GM18517 (cell line): ENCODE data around the gene TSPO2.
"Not testable (repeated sequence)": the region's sequence is repeated elsewhere in the genome, so short reads cannot be mapped to it uniquely, and the experiment has no call there.

Experiments used
- ATAC-seq: cut with Tn5 transposase; IDR thresholded peaks from one replicate; pipeline ENCODE4 v1.9.1; 2021; ENCODE audit warnings: mild to moderate bottlenecking, moderate library complexity; ENCODE audit not compliant: unreplicated experiment

Gene TSPO2

DNA sequence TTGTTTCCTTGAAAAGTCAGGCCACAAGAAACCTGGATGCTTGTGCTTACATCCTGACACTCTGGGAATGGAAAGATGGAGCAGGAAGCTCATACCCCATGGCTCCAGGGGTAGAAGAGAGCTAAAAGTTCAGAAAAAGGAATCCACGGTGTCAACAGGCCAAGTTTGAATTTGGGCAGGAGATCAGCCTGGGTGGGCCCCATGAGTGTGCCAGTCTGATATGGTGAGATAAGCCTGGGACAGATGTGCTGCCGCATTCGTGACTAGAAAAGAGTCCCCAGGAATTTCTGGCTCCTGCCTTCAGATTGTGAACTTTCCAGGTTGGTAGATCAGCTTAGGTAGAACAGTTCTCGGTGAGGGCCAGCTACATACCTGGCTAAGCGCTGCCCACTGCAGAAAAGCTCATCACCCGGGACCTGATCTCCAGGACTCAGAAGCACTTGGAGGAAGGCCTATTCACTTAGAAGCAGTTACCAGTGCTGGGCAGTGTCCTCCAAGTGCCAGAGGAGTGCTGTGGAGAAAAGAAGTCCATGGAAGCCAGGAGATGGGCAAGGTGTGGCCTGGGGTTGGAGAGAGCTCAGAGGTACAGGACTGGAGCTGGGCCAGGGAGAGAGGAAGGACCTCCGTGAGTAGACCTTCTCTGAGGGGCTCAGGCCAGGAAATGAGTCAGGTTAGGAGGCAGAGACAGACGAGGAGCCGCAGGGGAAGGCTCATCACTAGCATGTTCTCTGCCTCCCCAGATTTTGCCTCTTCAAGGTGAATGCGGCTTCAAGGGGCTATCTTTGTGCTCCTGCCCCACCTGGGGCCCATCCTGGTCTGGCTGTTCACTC lies at the start of gene TSPO2:
Gene TSPO2, plus strand, starts transcription at position 242 of the 830 bp plus-strand sequence. Its CDS starts 519 bp downstream, at position 761.
- ATAC-seq: no peak

- ATAC-seq: no peak
Measured at GRCh38 chr6:40992746-40993145, 49.5 kb upstream of the TSPO2 start.

- ATAC-seq: no peak
Measured at GRCh38 chr6:40996591-40997233, 45.6 kb upstream of the TSPO2 start.

- ATAC-seq: no peak
Measured at GRCh38 chr6:40997234-40997957, 44.9 kb upstream of the TSPO2 start.

- ATAC-seq: no peak
Measured at GRCh38 chr6:40998661-40999060, 43.6 kb upstream of the TSPO2 start.

DNA sequence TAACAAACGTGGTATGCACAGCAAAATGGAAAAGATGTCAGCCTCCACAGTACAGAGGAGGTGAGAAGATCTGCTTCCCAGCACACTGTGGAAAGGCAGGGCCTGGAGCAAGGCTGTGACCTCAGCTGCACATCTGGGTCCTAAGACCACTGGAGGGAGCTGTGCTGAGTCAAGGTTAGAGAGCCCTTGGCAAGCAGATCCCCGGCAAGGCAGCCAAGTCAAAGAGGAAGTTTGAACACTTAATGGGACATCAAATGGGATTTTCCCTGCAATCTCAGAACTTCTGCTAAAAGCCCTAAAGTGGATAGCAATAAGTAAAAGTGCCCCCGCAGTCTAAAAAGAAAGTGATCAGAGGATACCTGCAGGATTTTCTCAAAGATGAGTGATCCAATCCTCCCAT lies 42.7 kb upstream of the TSPO2 start:
- no peak for ATAC-seq

DNA sequence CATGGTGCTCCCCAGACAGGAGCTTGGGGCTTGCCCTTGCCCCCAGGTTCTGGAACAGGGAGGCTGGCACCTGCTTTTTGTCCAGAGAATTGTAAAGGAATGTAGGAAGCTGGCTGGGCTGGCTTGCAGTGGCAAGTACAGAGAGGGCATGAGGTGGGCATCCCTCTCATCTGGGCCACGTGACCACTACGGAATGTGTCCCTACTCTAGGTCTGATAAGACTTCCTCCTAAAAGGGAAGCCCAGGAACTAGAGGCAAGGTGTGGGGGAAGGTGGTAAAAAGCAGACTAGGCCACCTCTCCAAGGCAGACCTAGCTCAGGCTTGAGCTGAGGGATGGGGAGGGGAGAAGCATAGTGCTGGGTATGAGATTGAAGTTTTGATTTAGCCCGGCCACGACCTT lies 42.0 kb upstream of the TSPO2 start:
- no peak for ATAC-seq

GRCh38 chr6:41002168-41002567 lies 40.1 kb upstream of the TSPO2 start:
- no peak for ATAC-seq

DNA sequence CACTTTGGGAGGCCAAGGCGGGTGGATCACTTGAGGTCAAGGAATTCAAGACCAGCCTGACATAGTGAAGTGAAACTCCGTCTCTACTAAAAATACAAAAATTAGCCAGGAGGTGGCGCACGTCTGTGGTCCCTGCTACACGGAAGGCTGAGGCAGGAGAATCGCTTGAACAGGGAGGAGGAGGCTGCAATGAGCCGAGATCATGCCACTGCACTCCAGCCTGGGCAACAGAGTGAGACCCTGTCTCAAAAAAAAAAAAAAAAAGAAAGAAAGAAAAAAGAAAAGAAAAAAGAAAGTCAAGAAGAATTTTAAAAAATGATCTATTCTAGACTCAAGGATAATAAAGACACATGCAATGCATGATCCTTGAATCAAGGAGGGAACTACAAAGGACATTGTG lies 36.0 kb upstream of the TSPO2 start:
- not testable (repeated sequence) for ATAC-seq

DNA sequence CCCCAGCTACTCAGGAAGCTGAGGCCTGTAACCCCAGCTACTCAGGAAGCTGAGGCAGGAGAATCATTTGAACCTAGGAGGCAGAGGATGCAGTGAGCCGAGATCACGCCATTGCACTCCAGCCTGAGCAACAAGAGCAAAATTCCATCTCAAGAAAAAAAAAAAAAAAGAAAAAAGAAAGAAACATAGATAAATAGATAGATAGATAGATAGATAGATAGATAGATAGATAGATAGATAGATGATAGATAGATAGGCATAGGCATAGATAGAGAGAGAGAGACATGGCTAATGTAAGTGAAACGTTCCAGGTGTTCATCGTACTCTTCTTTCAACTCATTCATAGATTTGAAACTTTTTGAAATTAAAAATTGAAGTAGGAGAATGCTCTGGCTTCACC lies 35.3 kb upstream of the TSPO2 start:
- not testable (repeated sequence) for ATAC-seq

GRCh38 chr6:41008011-41008410 lies 34.3 kb upstream of the TSPO2 start:
- no peak for ATAC-seq

- ATAC-seq: no peak
Measured at GRCh38 chr6:41009669-41010068, 32.6 kb upstream of the TSPO2 start.

DNA sequence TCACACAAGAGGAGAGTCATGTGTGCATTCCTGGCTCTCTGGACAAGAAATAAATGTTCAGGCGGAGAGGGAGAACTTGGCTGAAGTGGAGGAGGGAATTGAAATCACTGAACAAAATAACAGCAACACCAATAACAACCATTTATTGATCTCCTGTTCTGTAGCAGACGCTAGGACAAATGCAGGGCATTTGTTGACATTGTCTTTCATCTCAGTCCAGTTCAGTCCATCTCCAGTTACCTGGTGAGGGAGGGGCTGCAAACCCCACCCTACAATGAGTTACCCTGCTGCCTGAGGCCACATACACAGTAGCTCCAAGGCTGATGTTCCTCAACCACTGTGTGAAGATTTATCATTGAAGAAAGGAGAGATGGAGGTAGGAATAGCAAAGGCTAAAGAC lies 30.6 kb upstream of the TSPO2 start:
- ATAC-seq: no peak

DNA sequence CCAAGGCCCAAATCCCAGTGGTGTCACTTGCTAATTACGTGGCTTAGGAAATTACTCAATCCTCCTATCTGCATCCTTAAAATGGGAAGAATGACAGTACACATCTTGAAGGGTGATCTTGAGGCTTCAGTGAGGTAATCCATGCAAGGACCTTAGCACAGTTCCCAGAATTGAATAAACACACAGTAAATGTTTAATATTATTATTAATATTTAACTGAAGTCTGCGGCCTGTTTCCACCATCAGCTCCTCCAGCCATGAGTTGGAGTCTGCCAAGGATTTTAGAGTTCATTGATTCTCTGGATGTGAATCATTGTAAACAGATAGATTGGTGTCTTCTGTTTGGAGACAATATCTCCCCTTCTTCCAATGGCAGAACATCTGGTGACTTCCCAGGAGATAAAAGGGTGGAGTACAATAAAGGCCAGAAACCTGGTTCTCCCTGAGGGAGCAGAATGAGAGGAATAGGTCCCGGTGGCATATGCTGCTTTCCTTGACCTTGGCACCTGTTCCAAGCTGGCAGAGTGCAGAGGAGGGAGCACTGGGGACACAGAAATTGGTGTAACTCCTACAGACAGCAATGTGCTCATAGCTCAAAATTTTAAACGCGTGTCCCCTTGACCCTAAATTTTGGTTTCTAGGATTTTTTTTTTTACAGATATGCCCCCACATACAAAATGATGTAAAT lies 28.7 kb upstream of the TSPO2 start:
- no peak for ATAC-seq

DNA sequence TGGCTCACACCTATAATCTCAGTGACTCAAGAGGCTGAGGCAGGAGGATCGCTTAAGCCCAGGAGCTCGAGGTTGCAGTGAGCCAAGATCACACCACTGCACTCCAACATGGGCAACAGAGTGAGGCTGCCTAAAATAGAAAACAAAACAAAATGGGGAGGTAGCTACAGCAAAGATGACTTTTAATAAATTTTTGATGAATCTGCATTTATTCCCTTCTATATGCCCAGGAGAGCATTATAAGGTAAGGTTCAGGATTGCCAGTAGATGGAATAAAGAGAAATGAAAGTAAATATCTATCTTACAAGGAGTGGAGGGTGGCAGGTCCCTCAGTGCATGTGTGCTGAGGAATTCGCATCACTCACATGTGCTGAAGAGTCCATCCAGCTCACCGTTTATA lies 27.5 kb upstream of the TSPO2 start:
- ATAC-seq: no peak

GRCh38 chr6:41015860-41016259 lies 26.4 kb upstream of the TSPO2 start:
- not testable (repeated sequence) for ATAC-seq

- ATAC-seq: no peak
Measured at GRCh38 chr6:41017663-41018062, 24.6 kb upstream of the TSPO2 start.

DNA sequence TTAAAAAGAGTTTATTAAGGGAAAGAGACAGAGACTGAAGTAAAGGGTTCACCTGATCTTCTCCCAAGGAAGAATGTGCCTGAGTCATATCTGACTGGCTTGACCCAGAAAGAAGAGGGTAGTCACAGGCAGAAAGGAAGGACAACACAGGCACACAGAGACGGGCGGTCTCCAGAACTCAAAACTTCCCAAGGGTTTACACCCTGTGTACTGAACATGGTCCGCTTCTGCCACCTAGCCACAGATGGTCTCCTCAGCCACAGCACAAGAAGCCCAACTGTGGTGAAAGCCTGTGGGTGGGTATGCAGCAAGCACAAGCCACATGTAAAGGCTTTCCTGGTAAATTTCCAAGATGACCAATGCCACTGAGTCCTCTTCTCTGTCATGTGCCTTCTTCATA lies 20.4 kb upstream of the TSPO2 start:
- no peak for ATAC-seq

DNA sequence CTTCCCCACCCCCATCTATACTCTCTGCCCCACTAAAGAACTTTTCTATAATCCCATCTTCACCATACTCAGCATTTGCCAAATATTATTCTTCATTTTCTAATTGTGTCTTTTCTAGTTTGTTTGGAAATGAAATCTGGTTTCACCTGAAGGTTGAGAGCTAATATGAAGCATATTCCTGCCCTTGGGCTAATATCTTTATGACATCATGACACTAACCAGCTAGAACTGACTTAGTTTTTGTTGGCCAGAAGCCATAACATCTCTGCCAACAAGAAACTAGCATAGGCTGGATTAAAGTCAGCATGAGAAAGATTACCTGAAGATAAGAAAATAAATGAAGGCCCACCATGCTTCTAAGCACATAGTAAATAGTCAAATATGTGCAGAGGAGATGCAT lies 20.0 kb upstream of the TSPO2 start:
- ATAC-seq: no peak

DNA sequence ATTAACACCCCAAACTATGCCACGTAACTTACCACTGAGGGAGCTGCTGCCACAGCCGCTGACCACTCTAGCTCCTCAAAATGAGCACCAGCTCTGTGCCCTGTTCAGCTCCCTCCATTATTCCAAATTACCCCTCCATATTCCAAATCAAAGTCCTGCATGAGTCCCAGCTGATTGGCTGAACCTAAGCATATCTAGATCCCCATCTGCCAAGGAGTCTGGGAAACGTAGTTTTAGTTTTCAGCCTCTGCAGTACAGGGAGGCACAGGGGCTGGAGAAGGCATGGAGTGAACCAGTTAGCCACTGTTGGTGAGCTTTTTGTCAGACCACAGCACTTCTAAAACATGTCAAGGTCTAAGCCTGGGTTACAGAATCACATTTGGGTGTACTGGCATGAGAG lies 19.2 kb upstream of the TSPO2 start:
- ATAC-seq: no peak

GRCh38 chr6:41025966-41026530 lies 16.2 kb upstream of the TSPO2 start:
- no peak for ATAC-seq
